HG03097 (cell line): ENCODE measurements around the gene LRRC71.

Experiments
- ATAC-seq: cut with Tn5 transposase; IDR thresholded peaks from one replicate; pipeline ENCODE4 v1.9.1; 2021; ENCODE audit not compliant: unreplicated experiment, low FRiP score

LRRC71 gene

GRCh38 chr1:156920233-156921052, at the start of gene LRRC71:
TSS of gene LRRC71 (plus strand) at chr1:156920632. CDS start at chr1:156920804, 172 bp downstream.
- ATAC-seq: no peak

GRCh38 chr1:156873659-156874058, 46.8 kb upstream of the LRRC71 start:
- no peak for ATAC-seq

GRCh38 chr1:156874142-156874541, 46.3 kb upstream of the LRRC71 start:
- ATAC-seq: no peak

- ATAC-seq: no peak
These were observed 45.7 kb upstream of the LRRC71 start for GRCh38 chr1:156874572-156875340.

DNA sequence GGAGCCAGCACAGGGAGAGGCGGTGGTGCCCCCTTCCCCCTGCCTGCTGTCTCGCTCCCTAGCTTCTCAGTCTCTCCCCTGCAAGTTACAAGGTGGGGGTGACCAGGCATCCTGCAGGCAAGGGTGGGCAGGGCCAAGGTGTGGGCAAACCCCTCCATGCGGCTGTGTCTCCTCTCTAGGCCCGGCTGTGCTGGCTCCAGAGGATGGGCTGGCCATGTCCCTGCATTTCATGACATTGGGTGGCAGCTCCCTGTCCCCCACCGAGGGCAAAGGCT, 45.2 kb upstream of the LRRC71 start:
- ATAC-seq: no peak

DNA sequence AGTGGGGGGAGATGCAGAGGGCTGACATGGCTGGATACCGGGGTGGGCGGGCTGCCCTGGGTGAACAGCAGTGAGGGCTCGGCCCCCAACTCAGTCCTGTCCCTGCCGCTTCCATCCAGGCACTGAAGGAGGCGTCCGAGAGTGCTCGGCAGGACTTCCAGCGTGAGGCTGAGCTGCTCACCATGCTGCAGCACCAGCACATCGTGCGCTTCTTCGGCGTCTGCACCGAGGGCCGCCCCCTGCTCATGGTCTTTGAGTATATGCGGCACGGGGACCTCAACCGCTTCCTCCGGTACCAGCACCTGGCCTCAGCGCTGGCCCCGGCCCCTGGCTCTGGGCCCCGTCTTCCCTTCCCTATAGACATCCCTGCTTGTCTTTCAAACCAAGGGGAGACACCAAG, 44.2 kb upstream of the LRRC71 start:
- no peak for ATAC-seq

DNA sequence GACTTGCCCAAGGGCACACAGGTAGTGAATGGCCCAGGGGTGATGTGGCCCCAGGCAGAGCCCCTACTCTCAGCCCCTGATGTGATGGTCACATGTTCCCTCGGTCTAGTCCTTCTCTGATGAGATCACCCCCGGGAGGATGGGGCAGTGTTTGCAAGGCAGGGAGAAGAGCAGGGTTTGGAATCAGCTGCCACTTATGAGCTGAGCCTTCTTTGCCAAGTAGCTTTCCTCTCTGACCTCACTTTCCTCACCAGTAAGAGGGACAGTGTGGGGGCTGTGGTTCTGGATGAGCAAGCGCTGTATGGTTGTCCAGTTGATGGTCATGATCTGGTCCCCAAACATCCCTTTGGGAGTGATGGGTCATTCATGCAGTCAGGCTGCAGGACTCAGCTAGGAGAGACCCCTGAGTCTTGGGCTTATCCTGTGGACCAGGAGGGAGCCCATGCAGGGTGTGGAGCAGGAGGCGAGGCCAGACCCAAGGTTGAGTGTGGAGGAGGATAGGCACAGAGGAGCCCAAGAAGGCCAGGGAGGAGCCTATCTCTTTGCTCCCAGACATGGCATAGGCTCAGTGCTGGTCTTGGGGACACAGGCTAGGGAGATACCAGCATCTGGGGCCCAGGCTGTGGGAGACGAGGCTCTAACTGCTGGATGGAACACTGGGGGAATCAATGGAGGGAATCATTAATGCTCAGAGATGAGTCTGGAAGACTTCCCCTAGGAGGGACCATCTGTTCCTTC, 42.8 kb upstream of the LRRC71 start:
- ATAC-seq: no peak

DNA sequence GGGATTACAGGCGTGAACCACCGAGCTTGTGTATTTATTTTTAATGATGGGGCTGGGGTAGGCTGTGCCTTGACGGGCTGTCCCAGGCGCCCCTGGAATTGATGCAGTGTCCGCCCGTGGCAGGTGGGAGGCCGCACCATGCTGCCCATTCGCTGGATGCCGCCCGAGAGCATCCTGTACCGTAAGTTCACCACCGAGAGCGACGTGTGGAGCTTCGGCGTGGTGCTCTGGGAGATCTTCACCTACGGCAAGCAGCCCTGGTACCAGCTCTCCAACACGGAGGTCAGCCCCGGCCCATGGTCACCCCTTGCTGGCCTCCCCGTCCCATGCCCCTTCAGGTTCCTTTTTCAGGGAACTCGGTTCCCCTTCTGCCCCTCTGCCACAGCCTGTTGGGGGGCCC, 40.6 kb upstream of the LRRC71 start:
- no peak for ATAC-seq

DNA sequence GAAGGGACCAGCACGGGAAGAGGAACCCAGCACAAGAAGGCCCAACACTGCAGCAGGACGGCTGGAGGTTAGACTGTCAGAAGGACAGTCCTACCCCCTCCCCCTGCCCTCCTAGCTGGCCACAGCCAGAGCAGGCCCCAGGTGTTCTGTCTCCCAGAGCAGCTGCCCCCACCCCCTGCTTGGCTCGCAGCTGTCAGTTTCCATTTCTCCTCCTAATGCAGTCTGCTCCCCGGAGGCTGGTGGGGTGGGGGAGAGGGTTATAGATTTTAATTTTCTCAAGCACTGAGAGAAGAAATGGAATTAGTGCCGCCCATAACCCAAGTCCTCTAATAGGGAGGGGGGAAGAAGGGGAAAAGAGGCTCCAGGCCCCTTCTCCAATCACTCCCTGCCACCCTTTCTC, 40.0 kb upstream of the LRRC71 start:
- ATAC-seq: no peak

GRCh38 chr1:156881101-156881500, 39.3 kb upstream of the LRRC71 start:
- ATAC-seq: no peak

DNA sequence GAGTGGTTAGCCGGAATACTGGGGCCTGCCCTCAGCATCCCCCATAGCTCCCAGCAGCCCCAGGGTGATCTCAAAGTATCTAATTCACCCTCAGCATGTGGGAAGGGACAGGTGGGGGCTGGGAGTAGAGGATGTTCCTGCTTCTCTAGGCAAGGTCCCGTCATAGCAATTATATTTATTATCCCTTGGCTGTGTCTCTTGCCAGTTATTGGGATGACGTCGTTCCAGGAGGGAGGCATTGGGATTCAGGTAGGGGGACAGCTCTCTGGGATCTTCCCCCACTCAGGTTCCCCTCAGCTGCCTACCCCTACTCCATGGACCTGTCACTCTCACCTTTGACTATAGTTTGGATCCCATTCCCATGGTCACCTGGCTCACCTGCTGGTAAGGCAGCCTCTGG, 38.8 kb upstream of the LRRC71 start:
- no peak for ATAC-seq

DNA sequence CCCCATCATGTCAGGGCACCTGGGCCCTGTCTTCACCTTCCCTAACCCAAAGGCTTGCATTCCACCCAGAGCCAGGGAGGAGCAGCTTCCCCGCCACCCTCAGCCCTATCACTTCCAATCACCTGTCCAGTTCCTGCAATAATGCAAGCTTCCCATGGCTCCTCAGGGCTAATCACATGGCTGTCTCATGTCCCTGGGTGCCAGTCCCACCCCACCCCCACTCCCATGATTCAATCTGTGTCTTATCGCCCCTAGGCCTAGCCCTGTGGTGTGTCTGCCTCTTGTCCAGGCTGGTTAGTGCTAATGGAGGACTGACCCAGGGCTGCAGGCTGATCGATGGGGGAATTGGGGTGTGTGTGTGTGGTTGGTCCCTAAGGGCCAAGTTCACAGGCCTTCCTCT, 37.9 kb upstream of the LRRC71 start:
- no peak for ATAC-seq

DNA sequence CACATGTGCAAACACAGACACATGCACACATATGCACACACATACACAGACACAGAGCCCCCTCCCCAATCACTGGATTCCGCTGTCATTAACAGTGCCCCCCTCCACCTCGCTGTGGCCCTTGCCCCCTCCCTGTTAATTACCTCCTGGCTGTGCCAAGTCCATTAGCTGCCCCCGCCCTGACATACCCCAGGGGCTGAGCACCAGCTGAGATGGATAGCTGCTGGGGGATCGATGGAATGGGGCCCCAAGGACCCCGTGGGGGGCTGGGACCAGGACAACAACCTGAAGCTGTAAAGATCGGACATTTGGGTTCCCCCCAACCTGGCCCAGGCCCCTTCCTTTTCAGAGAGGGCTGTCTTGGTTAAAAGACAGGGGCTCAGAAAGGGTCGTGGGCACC, 36.5 kb upstream of the LRRC71 start:
- ATAC-seq: no peak

- no peak for ATAC-seq
These were observed 35.8 kb upstream of the LRRC71 start for GRCh38 chr1:156884560-156885184.

DNA sequence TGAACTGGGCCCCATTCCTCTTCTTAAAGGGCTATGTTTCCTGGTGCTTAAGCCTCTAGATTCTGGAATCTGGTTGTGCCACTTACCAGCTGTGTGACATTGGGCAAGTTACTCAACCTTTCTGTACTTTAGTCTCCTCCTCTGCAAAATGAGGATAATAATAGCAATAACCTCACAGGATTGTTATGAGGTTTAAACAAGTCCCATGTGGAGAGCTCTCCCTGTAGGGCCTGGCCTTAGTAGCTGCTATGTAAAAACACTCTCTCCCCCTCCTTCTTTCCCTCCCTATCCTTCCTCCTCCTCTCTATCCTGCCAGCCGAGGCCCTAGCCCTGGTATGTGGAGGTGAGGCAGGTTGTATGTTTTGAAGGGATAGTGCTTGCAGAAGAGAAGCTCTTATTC, 35.1 kb upstream of the LRRC71 start:
- ATAC-seq: no peak

- ATAC-seq: no peak
These were observed 34.5 kb upstream of the LRRC71 start for GRCh38 chr1:156885880-156886355.

DNA sequence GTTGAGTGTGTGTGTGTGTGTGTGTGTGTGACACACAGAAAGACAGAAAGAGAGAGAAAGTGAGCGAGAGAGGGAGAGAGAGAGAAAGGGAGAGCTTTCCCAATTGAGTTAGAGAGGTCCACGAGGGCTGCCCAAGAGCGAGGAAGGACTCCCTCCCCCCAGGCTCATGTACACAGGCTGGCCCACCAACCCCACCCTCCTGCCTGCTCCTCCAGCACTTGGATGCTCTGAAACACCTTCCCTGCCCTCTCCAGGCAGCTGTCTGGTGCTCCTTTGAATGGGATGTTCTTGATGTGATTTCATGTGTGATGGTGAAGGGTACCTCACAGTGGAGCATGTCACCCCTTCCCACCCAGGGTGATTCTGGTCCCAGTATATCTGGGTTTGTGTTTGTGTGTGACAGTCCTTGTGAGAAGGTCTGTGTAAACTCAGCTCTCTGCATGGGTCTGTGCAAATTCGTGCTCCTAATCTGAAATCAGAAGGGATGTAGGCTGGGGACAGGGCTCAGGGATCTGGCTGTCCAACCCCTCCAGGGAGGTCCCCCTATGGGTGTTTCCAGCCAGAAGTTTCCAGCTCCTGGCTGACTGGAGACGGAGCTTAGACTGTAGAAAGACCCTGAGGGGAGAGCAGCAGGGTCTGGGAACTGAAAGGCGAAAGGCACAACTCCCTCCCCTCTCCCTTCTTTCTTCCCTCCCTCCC, 33.7 kb upstream of the LRRC71 start:
- ATAC-seq: no peak

GRCh38 chr1:156887317-156887716, 33.1 kb upstream of the LRRC71 start:
- ATAC-seq: no peak

- ATAC-seq: no peak
These were observed 32.7 kb upstream of the LRRC71 start for GRCh38 chr1:156887734-156888133.

- ATAC-seq: no peak
These were observed 30.4 kb upstream of the LRRC71 start for GRCh38 chr1:156889802-156890580.
